ENCODE data around the gene SLC4A11.

The SLC4A11 gene

DNA sequence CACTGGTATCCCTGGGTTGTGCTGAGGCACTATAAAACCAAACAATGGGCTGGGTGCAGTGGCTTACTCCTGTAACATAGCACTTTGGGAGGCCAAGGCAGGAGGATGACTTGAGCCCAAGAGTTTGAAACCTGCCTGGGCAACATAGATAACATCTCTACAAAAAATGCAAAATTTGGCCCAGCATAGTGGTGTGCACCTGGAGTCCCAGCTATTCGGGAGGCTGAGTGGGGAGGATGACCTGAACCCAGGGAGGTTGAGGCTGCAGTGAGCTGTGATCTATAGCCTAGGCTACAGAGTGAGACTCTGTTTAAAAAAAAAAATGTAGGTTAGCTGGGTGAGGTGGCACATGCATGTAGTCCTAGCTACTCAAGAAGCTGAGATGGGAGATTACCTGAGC is 7.7 kb upstream of the SLC4A11 start:
- no peak for DNase-seq (ENCODE audit: low read depth in 2 of 2)

DNA sequence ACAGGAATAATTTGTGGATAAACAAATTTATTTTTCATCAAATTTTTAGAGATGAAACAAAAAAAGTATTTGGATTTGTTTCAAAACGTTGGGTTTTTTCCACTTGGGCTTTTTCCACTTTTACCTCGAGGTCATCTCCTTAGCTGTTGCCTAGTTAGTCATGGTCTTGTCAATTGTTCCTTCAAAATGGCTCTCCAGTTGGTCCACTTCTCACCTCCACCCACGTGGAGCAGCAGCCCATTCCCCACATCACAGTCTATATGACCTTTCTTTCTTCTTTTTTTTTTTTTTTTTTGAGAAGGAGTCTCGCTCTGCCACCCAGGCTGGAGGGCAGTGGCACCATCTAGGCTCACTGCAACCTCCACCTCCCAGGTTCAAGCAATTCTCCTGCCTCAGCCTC is 6.7 kb upstream of the SLC4A11 start:
- no peak for DNase-seq (ENCODE audit: low read depth in 2 of 2)

DNA sequence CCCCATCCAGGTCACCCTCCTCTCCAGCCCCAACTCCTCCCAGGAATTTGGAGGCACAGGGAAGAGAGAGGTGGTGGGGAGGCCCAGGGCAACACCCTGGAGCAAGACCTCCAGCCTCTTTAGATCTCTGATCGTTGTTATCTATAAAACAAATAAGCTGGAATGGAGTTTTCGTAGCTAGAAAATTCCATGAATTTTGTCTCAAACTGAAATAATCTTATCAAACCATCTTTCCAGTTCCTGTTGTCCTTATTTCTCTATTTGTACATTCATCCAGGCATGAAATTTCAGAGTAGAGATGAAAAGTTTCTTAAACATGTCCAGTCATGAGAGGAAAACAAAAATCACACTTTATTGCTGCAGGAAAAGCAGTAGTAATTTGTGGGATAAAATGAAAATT is 6.2 kb upstream of the SLC4A11 start:
- DNase-seq (ENCODE audit: low read depth in 2 of 2) = no peak

DNA sequence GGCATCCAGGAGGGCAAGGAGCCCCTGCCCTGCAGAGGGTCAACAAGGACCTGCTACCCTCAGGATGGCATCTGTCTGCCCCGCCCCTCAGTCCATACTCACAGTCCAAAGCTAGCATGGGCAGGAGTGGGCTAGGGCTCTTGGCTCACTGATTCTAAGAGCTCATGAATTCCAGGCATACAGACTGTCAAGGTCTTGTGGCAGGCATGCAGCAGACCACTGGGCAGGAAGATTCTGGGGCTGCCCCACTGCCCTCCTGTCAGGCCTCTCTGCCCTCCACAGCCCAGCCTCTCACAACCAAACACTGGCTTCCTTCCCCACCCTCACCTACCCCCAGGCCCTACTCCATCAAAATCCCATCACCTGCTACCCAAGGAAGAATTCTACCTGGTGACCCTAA is 5.6 kb upstream of the SLC4A11 start:
- DNase-seq (ENCODE audit: low read depth in 2 of 2) = no peak

DNA sequence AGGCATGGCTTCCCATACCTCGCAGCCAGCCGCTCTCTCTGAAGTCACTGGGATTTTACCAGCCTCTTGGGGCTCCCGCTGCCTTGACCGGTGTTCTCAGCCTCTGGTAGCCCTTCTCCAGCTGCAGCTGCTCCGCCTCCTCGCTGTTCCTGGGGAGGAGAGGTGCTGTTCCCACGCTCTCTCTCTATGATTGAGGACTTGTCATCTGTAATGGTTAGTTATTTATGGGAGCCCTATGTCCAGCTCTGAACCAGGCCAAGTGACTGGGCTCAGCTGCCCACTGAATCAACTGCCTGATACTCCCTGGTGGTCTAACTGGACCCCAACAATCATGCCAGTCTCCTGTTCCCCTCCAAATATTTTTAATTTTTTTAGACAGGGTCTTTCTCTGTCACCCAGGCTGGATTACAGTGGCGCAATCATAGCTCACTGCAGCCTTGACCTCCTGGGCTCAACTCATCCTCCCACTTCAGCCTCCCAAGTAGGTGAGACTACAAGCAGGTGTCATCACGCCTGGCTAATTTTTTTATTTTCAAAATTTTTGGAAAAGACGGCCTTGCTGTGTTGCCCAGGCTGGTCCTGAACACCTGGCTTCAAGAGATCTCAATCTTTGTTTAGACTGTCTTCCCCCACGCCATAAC is 4.8 kb upstream of the SLC4A11 start:
- no peak for DNase-seq (ENCODE audit: low read depth in 2 of 2)

DNA sequence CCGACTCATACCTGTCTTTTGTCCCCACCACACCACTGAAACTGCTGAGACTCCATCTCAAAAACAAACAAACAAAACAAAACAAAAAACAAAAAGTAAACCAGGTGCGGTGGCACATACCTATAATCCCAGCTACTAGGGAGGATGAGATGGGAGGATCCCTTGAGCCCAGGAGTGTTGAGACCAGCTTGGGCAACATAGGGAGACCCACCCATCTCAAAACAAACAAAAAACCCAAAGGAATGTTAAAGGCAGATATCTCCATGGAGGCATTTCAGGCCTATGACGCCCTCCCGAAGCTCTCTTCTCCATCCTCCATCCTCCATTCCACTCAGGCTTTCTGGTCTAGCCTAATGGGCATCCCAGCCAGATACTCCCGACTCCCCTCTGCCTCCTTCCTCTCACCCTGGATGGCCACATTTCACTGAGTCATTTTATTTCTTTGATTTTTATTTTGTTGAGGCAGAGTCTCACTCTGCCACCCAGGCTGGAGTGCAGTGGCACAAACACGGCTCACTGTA is 3.2 kb upstream of the SLC4A11 start:
- no peak for DNase-seq (ENCODE audit: low read depth in 2 of 2)

DNA sequence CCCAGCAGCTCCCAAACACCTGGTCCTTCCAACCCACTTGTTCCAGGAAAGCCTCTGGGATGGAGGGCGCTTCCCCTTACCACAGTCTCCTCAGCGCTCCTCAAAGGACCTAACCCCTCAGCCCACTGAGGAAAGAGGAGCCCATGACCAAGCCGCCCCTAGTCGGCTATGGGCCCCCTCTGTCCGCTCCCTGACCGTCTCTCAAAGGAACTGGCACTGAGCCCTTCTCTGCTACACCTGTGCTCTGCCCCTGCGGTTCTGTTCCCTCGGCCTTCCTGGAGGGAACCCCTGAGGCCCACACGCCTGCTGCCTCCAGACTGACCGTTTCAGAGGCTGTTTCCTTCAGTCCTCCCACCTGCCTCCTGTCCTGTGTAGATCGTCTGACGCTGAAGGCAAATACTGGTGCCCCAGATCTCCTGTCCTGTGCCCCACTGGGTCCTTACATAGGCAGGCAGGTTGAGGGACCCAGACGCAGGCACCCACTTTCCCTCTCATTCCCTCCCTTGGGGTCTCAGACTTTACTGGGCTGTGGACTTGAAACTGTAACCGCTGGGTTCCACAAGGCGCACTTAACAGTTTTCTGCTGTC is 1.9 kb upstream of the SLC4A11 start:
- DNase-seq (ENCODE audit: low read depth in 2 of 2) = no peak

DNA sequence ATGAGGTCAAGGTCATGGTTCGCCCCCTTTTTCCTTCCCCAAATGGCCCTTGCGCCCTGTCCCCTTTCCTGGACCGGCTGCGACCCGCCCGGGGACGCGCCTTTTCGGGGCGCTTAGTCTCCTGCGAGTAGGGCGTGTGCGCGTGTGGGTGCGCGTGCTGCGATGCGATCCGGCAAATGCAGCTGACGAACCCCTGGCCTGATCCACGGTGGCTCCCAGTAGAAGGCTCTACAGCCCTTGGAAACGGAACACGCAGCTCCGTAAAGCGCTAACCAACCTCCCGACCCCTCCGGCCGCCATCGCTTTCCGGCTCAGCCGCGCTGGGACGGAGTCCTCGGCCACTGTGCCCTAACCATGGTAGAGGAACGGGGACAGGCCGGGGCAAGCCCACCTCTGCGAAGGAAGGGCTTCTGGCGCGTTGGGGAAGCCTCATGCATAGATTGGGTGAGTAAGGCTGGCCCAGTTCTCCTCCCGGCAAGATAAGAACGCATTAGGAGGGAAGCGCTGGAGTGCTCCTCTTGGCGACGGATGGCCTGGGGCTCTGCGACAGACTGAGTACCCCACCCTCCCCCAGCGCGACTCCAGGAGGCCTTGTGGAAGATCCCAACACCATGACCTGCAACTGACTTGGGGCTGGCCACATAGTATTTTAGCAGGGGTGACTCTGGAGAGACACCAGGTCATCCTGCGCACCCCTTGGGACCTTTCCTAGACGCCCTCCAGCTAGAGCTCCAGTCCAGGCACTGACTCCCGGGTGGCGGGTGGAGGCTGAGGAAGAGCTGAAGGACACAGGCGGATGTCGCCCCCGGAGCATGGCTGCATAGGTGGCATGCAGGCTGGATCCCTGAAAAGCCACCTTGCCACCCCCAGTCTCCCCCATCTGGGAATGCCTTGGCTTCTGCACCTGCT is 1.1 kb upstream of the SLC4A11 start:
- no peak for DNase-seq (ENCODE audit: low read depth in 2 of 2)

DNA sequence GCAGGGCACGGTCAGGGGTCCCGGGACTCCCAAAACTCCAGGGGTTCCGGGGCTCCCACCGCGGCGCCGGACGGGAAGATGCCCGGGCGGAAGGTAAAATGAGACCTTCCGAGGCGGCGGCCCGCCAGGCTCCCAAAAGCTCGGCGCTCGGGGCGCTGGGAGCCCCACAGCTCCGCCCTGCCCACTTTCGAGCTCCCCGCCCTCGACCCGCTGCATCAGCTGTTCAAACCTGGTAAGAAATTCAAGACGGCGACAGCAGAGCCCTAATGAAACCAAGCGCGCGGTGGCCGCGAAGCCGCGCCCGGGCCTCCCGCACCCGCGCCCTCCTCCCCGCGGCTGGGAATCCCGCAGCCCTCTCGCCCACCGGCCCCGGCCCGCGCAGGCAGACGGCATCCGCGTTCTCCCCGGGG is 369 bp downstream of the SLC4A11 start:
- DNase-seq (ENCODE audit: low read depth in 2 of 2) = no peak

DNA sequence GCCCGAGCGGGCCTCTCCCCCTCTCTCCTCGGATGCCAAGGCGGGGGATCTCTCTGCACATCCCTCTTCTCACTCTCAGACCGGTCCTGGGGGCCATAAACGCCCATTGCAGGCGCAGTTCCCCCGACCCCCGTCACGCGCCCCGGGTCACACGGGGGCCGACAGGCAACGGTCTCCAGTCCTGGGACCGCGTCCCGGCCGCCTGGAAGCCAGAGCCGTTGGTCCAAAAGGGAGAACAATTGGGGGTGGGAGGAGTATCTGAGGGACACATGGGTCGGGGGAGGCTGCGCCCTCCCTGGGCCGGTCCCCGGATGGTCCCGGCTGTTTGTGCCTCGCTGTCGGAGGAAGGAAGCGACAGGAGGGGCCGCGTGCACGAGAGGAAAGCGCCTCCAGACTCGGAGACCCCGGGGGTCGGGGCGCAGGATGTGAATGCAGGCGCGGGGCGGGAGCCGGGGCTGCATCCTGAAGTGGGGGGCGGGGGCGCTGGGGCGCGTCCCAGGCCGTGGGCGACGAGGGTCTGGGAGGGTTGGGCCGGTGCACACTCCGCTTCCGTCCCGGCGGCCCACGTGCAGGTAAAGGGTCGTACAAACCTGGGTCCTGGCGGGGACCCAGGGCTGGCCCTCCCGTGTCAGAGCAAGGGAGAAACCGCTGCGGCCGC is 903 bp downstream of the SLC4A11 start:
- no peak for DNase-seq (ENCODE audit: low read depth in 2 of 2)

DNA sequence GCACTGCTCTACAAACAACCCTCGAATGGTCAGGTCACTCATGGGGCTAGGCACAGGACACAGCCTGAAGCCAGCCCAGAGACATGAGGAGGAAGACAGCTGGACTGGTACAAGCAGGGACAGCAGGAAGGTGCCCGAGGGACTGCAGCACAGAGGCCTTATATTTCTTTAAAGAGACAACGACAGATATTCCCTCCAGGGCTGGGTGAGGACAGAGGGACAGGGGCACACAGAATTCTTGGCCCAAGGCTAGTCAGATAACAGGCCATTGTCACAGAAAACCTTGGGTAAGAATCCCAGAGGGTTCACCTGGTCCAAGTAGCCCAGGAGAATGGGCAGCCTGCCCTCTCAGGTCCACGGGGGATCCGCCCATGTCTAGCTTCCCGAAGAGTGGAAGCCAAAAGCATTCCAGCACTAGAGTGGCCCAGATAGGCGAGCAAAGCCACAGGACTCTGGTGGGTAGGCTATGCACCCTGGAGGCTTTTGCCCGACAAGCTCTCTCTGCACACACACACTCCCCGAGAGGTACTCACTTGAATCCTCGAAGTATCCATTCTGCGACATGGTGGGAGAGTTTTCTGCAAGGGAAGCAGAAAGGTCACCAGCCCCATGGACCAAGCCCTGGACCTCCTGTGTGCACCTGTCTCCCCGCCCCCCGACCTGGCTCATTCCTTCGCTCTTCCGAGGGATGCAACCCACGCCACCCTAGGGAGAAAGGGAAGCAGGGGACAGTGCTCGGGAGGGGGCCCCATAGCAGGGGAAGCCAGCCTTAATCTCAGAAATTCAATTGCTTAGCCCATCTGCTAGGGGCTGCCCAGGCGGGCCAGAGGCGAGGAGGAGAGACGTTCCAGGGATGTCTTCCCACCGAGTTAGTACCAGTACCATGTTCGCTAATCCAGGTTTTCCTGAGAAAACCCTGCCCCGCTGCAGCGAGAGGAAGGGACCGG is 1.7 kb downstream of the SLC4A11 start:
- no peak for DNase-seq (ENCODE audit: low read depth in 2 of 2)

DNA sequence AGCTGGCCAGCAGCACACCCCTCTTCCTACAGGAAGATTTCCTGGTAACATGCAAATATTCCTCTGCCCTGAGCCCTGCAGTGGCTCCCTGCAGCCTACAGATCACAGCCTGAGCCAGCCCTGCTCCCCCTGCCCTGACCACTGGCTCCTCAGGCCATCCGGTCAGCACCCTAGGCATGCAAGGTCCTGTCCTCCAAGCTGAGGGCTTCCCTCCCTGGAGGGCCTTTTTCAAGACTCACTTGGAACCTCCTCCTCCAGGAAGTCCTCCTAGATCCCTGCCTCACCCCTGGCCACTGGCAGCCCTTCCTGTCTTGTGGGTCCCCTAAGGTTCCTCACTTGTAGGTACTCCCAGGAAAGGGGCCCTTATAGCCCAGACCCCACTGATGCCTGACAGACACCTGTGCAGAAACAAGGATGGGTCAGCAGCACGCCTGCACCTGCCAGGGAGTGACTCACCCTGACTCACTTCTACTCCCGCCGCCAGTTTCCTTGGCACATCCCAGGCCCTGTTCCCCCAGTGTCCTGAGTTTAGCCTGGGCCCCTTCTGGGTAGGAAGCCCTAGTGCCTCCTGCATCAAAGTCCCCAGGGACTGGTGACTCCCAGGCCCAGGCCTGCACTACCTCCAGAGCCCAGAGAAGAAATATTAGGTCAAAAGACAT is 3.2 kb downstream of the SLC4A11 start:
- DNase-seq (ENCODE audit: low read depth in 2 of 2) = no peak

DNA sequence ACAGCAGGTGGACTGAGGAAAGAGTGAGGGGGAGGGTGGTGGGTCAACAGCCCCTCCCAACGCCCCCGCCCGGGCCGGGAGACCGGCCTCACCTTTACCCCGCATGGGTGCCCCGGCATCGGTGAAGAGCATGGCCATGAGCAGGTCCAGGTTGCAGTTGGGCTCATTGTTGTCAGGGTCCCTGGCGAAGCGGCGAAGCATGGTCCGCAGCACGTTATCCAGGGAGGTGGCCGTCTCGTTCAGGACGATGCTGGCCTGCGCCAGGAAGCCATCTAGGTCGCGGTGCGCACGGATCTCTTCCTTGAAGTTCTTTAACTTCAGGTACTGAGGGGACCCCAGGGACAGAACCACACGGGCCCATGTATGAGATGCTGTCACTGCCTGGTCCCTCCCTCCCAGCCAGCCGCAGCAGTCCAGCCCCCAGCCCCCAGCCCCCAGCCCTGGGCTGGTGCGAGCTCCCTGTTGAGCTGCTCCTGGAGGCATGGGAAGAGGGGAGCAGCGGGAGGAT is 4.9 kb downstream of the SLC4A11 start:
- DNase-seq (ENCODE audit: low read depth in 2 of 2) = no peak

DNA sequence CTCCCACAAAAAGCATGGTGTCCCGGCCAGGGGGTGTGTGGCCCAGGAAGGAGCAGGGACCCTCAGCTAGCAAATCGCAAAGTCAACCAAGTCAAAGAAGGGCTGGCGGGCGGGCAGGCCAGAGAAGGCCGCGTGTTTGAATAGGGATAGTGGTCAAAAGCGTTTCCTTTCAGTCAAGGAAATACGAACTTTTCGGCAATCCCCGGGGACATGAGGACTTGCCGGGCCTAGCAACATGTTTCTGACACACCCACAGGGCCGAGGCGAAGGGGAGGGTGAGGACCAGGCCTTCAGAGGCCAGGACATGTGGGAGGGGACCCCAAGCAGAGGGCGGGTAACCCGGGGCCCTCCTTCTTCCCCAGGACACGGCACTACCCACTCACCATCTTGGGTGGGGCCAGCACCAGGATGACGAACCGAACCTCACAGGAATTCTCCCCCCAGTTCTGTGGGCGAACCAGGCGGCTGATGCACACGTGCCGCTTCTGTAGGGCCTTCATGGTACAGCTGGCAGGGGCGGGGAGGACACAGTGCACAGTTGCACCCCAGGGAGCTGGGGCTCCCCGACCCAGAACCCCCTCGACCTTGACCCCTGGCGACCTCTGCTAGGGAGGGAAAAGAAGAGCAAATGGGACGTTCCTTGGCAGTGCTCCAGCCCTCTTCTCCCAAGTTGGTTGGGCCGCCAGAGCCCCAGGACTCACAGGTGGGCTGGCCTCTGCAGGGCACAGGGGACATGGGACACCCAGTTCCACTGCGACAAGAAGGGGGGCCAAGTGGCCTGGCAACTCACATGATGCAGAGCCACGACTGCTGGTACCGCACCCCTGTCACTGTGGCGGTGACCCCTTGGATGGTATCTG is 5.6 kb downstream of the SLC4A11 start:
- no peak for DNase-seq (ENCODE audit: low read depth in 2 of 2)

DNA sequence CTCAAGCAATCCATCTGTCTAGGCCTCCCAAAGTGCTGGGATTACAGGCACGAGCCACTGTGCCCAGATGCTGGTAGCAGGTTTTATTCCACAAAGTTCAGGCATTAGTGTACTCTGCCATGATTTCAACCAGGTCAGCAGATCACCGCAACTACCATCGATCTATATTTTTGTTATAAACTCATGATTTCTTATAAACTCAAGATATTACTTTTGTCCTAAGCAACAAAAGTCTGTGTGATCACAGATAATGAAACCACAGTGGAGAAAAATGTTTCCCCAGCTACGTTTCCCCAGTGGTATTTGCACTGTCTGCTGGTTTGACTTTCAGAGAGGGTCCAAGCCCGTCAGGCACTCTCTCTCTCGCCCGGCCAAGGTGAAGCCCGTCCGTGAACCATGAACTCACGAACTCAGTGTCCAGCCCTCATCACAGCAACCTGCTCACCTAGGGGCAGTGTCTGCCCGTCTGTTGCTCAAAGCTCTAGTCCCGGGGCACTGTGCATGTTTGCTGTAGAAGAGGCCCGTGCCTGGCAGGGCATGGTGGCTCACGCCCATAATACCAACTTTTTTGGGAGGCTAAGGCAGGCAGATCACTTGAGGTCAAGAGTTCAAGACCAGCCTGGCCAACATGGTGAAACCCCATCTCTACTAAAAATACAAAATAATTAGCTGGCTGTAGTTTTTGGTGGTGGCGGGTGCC is 7.0 kb downstream of the SLC4A11 start:
- DNase-seq (ENCODE audit: low read depth in 2 of 2) = no peak

DNA sequence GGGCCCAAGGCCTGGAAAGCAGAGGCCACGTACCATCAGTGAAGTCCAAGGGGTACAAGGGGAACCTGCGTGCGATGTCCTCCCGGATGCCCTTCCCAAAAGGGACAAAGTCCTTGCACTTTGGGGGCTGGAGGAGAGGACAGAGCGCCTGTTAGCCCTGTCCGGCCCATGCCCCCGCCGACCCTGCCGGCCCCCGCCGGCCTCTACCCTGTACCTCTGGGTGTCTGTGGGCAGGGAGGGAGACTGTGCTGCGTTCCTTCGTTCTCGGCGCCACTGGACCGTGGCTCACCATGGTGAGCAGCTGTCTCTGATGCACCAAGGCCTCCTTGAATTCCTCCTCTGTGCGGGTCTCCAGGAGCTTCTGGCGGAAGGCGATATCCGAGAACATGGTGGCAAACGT is 7.9 kb downstream of the SLC4A11 start:
- DNase-seq (ENCODE audit: low read depth in 2 of 2) = no peak

DNA sequence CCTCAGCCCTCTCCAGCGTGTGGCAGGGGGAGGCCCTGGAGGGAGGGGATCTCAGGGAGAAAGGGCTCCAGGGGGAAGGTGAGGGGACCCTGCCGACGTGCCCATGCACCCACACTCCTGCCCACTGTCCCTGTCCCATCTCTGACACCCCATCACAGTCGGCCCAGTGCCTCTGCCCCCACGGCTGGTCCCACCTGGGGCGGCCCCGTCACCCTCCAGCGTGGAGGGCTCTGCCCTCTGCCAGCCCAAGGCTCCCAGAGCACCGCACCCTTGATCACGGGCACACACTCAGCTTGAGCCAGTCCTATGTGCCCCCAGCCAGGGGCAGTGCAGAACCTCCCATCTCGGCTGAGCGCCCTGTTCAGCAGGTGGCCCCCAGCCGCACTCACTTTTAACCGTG is 9.2 kb downstream of the SLC4A11 start:
- DNase-seq (ENCODE audit: low read depth in 2 of 2) = no peak

DNA sequence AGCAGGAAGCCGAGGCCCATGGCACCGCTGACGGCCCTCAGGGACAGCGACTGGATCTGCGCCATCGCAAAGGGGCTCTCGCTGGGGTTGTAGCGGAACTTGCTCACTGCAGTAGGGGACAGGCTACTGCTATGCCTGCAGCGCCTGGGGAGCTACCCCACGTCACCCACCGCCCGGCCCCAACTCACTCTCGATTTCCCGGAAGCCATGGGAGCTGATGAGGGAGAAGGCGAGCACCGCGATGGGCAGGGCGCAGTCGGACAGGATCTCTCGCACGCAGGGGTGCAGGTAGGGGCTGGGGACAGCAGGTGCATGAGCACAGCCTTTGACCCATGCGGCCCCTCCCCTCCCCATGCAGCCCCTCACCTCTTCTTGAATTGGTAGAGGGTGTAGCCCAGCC is 9.8 kb downstream of the SLC4A11 start:
- DNase-seq (ENCODE audit: low read depth in 2 of 2) = no peak

DNA sequence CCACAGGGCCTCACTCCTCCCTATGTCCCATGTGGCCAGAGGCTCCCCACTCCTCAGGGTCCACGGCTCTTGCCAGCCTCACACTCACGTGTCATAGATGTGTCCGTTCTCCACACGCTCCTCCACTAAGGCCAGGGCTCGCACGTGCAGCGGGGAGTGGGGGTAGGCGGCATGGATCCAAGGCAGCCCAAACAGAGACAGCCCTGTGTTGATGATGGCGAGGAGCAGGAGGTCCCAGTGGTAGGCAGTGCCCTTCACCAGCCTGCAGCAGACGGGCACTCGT is 10.3 kb downstream of the SLC4A11 start:
- no peak for DNase-seq (ENCODE audit: low read depth in 2 of 2)
